Measurements from ENCODE around the gene RMDN2. TPM values are rescaled to one million over a fixed set of nuclear protein-coding genes. Genes with fewer than 3 reads are reported as not detected.

The RMDN2 gene
- polyA plus RNA-seq, 2 of the 4 experiments (the other 2 are of a cell fraction) = 4.6 to 6.9 TPM

- DNase-seq (ENCODE audit: low read depth in 1 of 2, low spot score in 1 of 2) (no peak), ATAC-seq (no peak), FAIRE-seq (no peak)
- 0 out of 3 replicates have a peak, but pooled peaks cover 5% of the 10 kb centered on the region for H3K4me1 ChIP-seq
- WGBS (ENCODE audit: missing lambda C conversion rate) = 72% methylated on average over 3 of the region's 3 CpGs
- ChIA-PET POLR2A (no interaction called here), CTCF (interaction anchor here (0.7 to 2.5 kb wide), 9 partner anchors 10 to 284 kb away, joined by 3 to 15 read pairs (median 5); partner anchors contain the start of gene CYP1B1)
- no peak overlapping the region for H3K4me3 ChIP-seq
- TF ChIP-seq MAZ (IDR thresholded peaks at IDR 0.05; ENCODE audit: borderline replicate concordance, low read depth, low read length) (no peak), USF2 (IDR thresholded peaks at IDR 0.05) (no peak), FOSL2 (IDR thresholded peaks at IDR 0.05) (no peak), FOSL2 (CRISPR knock-in tag; IDR thresholded peaks at IDR 0.05) (no peak), RFX5 (IDR thresholded peaks at IDR 0.05) (no peak), ATOH8 (CRISPR knock-in tag; IDR thresholded peaks at IDR 0.05; ENCODE audit: low read depth) (no peak), POLR2AphosphoS2 (conservative IDR thresholded peaks at IDR 0.05; ENCODE audit: low read length) (no peak), MAFK (IDR thresholded peaks at IDR 0.05; ENCODE audit: partially characterized antibody) (no peak), POLR2A (IDR thresholded peaks at IDR 0.05; ENCODE audit: low read length) (no peak), NPAS2 (CRISPR knock-in tag; IDR thresholded peaks at IDR 0.05; ENCODE audit: borderline replicate concordance) (no peak), NR3C1 (IDR thresholded peaks at IDR 0.05) (no peak), E2F6 (IDR thresholded peaks at IDR 0.05; ENCODE audit: borderline replicate concordance, low read depth) (no peak), JUN (IDR thresholded peaks at IDR 0.05) (no peak), SREBF2 (IDR thresholded peaks at IDR 0.05) (no peak), HEYL (CRISPR knock-in tag; IDR thresholded peaks at IDR 0.05) (no peak)
- H3K27ac ChIP-seq = no peak overlapping the region
- H3K4me2 ChIP-seq = 0 out of 3 replicates have a peak overlapping the region, but pooled peaks have one; percentile 7
- no peaks in the 10 kb centered on the region for H3K9me3 ChIP-seq
Observed at GRCh38 chr2:37992601-37993000, 67.5 kb downstream of the RMDN2 start.

- Histone ChIP-seq H3K4me1 (0 out of 3 replicates have a peak, but pooled peaks cover 5% of the 10 kb centered on the region), H3K9me3 (no peaks in the 10 kb centered on the region), H3K4me3 (no peak overlapping the region), H3K27ac (no peak overlapping the region), H3K4me2 (no peak overlapping the region)
- DNase-seq (ENCODE audit: low read depth in 1 of 2, low spot score in 1 of 2) (peak in 1 of 2 experiments; percentile 22), FAIRE-seq (no peak), ATAC-seq (no peak)
- 96% methylated on average over 3 of the region's 3 CpGs for WGBS (ENCODE audit: missing lambda C conversion rate)
- ChIA-PET CTCF (interaction anchor here (0.6 to 2.5 kb wide), 12 partner anchors 8 to 284 kb away, joined by 3 to 15 read pairs (median 4); partner anchors contain the start of gene CYP1B1), POLR2A (no interaction called here)
- TF ChIP-seq RAD21 (conservative IDR thresholded peaks at IDR 0.05 in 1 of 2, IDR thresholded peaks at IDR 0.05 in 1 of 2) (peak in 1 of 2 experiments; percentile 19; a peak in 1 of 5 replicates), ESRRA (IDR thresholded peaks at IDR 0.05; ENCODE audit: borderline replicate concordance, low read length) (no peak), USF2 (IDR thresholded peaks at IDR 0.05) (no peak), FOSL2 (IDR thresholded peaks at IDR 0.05) (no peak), FOSL2 (CRISPR knock-in tag; IDR thresholded peaks at IDR 0.05) (no peak)
Observed at GRCh38 chr2:37993143-37993542, 68.1 kb downstream of the RMDN2 start.

GRCh38 chr2:37997629-37998028 lies 72.5 kb downstream of the RMDN2 start:
- Histone ChIP-seq H3K4me1 (no peaks in the 10 kb centered on the region), H3K4me3 (no peak overlapping the region), H3K9me3 (peaks cover 3% of the 10 kb centered on the region; the same call in 2 of the 3 replicates), H3K27ac (no peak overlapping the region), H3K4me2 (no peak overlapping the region)
- TF ChIP-seq MAFK (IDR thresholded peaks at IDR 0.05; ENCODE audit: partially characterized antibody) = no peak
- no peak for TF ChIP-seq SMC3 (IDR thresholded peaks at IDR 0.05)
- TF ChIP-seq KDM5A (IDR thresholded peaks at IDR 0.05) = no peak
- no peak for TF ChIP-seq EHF (CRISPR knock-in tag; IDR thresholded peaks at IDR 0.05)
- no peak for TF ChIP-seq BHLHE40 (IDR thresholded peaks at IDR 0.05; ENCODE audit: low read depth, low read length)
- no peak for TF ChIP-seq FOSL2 (IDR thresholded peaks at IDR 0.05)
- TF ChIP-seq FOSL2 (CRISPR knock-in tag; IDR thresholded peaks at IDR 0.05) = no peak
- no peak for TF ChIP-seq ATOH8 (CRISPR knock-in tag; IDR thresholded peaks at IDR 0.05; ENCODE audit: low read depth)
- TF ChIP-seq CBX8 (IDR thresholded peaks at IDR 0.05) = no peak
- no peak for DNase-seq (ENCODE audit: low read depth in 1 of 2, low spot score in 1 of 2)
- no peak for FAIRE-seq
- ChIA-PET POLR2A (no interaction called here), CTCF (interaction anchor here (0.6 to 1.9 kb wide), 5 partner anchors 11 to 539 kb away, joined by 3 to 8 read pairs (median 3); no protein-coding TSS in a partner anchor)
- no peak for ATAC-seq
- 74% methylated on average over 1 of the region's 1 CpG for WGBS (ENCODE audit: missing lambda C conversion rate)
